K562 (cell line): Measurements from ENCODE around the gene GPR35. TPM values are rescaled to one million over a fixed set of nuclear protein-coding genes. Genes with fewer than 3 reads are reported as not detected.

Experiments used
- ATAC-seq: fragments of 200-7000 bp; cut with Tn5 transposase; 3 replicates; pipeline ENCODE4 v1.9.1; 2020; ENCODE audit warnings: moderate library complexity
- BruUV-seq: library from RNA; stranded (reverse); fragments of 400-500 nt; replicated peaks from 2 replicates; lab custom pipeline; 2021; lab: Mats Ljungman, UMichigan
- CTCF ChIA-PET: fragments of 300-600 bp; formaldehyde crosslinking; extraction: SDS; loops from one replicate; lab custom pipeline; 2021; ENCODE audit warnings: low intra/inter-chr PET ratio; lab: Yijun Ruan, JAX
- POLR2A ChIA-PET: fragments of 300-600, 350-650 bp; sonication (Branson Sonifier 250); formaldehyde crosslinking; extraction: SDS; loops from one replicate; lab custom pipeline; 2021; ENCODE audit warnings: antibody characterized with exemption, inconsistent platforms; lab: Yijun Ruan, JAX
- DNase-seq, 4 experiments: peaks; one replicate each; pipeline versions ENCODE4 v3.0.0 to v3.0.0-alpha.2; 2011 to 2018; ENCODE audit warnings: low spot score in 3 of 4, mixed read lengths in 3 of 4; ENCODE audit errors: extremely low read depth in 1 of 4
- FAIRE-seq: peaks from 2 replicates; lab custom pipeline; 2011; peaks lifted over from hg19 to GRCh38; lab: Jason Lieb, UNC
- H2AFZ ChIP-seq: 2 replicates; pipeline ENCODE4 v1.6.0; 2011; ENCODE audit warnings: low read depth, low read length, control low read depth, inconsistent platforms
- H3K27ac ChIP-seq: fragments of 200-600 bp; 3 replicates; pipeline ENCODE4 v1.8.0; 2011; ENCODE audit warnings: low read depth, mild to moderate bottlenecking, control low read depth, inconsistent platforms, low read length, moderate library complexity, mixed read lengths; ENCODE audit errors: extremely low read depth
- H3K27me3 ChIP-seq, 2 experiments: fragments of 300-600 bp in 1 of 2; 2 replicates in 1 of 2; 3 replicates in 1 of 2; pipeline versions ENCODE4 v1.6.0 to v1.8.0; 2011; ENCODE audit warnings: inconsistent platforms in 2 of 2, low read length in 2 of 2, mild to moderate bottlenecking in 1 of 2, mixed read lengths in 1 of 2, moderate library complexity in 1 of 2; ENCODE audit not compliant: control insufficient read depth in 2 of 2, insufficient read depth in 2 of 2
- H3K36me3 ChIP-seq: fragments of 300-600 bp; 3 replicates; pipeline ENCODE4 v1.8.0; 2011; ENCODE audit warnings: mild to moderate bottlenecking, low read length, inconsistent platforms; ENCODE audit not compliant: control insufficient read depth, insufficient read depth
- H3K4me1 ChIP-seq, 2 experiments: fragments of 200-600 bp in 1 of 2; replicated peaks in 1 of 2; 2 replicates in 1 of 2; 3 replicates in 1 of 2; pipeline versions ENCODE4 v1.5.1 to v1.8.0; 2011; ENCODE audit warnings: inconsistent platforms in 2 of 2, low read length in 2 of 2, mild to moderate bottlenecking in 1 of 2, mixed read lengths in 1 of 2, moderate library complexity in 1 of 2; ENCODE audit not compliant: control insufficient read depth in 2 of 2, insufficient read depth in 2 of 2
- H3K4me2 ChIP-seq: 2 replicates; pipeline ENCODE4 v1.6.1; 2011; ENCODE audit warnings: low read length, control low read depth, inconsistent platforms, mixed read lengths; ENCODE audit not compliant: insufficient read depth
- H3K4me3 ChIP-seq: fragments of 200-600 bp; sonication (generic), shearing (Covaris generic); 2 replicates; pipeline ENCODE4 v1.5.1; 2016; ENCODE audit warnings: control low read depth, inconsistent platforms
- H3K79me2 ChIP-seq: fragments of 200-600 bp; 3 replicates; pipeline ENCODE4 v1.8.0; 2011; ENCODE audit warnings: low read length, inconsistent platforms; ENCODE audit not compliant: control insufficient read depth, insufficient read depth
- H3K9ac ChIP-seq, 2 experiments: 2 replicates each; pipeline versions ENCODE4 v1.6.0 to v1.6.1; 2011; ENCODE audit warnings: low read depth in 2 of 2, low read length in 2 of 2, control low read depth in 1 of 2, inconsistent platforms in 1 of 2, mild to moderate bottlenecking in 1 of 2, mixed read lengths in 1 of 2; ENCODE audit not compliant: insufficient read depth in 1 of 2
- H3K9me1 ChIP-seq: one replicate; pipeline ENCODE4 v1.6.0; 2011; ENCODE audit warnings: inconsistent platforms, mild to moderate bottlenecking, low read length, moderate library complexity; ENCODE audit not compliant: control insufficient read depth, insufficient read depth
- H3K9me3 ChIP-seq: replicated peaks from 2 replicates; pipeline ENCODE4 v1.5.1; 2011; ENCODE audit warnings: low read depth, low read length, inconsistent platforms; ENCODE audit not compliant: control insufficient read depth, insufficient read depth
- H4K20me1 ChIP-seq: replicated peaks from 2 replicates; pipeline ENCODE4 v1.6.1; 2011; ENCODE audit warnings: low read length, inconsistent platforms, mixed read lengths; ENCODE audit not compliant: control insufficient read depth, insufficient read depth
- ARID1B ChIP-seq: fragments of 450-650 bp; IDR thresholded peaks from 2 replicates; pipeline ENCODE4 v1.6.1; 2016; ENCODE audit warnings: antibody characterized with exemption, mild to moderate bottlenecking, inconsistent platforms
- CCNT2 ChIP-seq: IDR thresholded peaks from 2 replicates; pipeline ENCODE4 v1.6.1; 2011; ENCODE audit warnings: borderline replicate concordance, low read depth, mild to moderate bottlenecking, moderate library complexity, mixed read lengths, low read length; ENCODE audit not compliant: insufficient read length; ENCODE audit errors: extremely low read depth
- GATAD2B ChIP-seq: fragments of 450-650 bp; IDR thresholded peaks from 2 replicates; pipeline ENCODE4 v1.6.1; 2017; ENCODE audit warnings: mild to moderate bottlenecking, borderline replicate concordance
- ZNF695 ChIP-seq: fragments of 450-650 bp; formaldehyde crosslinking; IDR thresholded peaks from 2 replicates; pipeline ENCODE4 v1.4.0; 2020; ENCODE audit warnings: mild to moderate bottlenecking, moderate library complexity
- WGBS: fragments of 100-300 bp; shearing (Covaris generic); methylation state at CpG from one replicate; pipeline ENCODE4 v1.1.6; 2016; ENCODE audit warnings: low coverage, mixed read lengths; ENCODE audit not compliant: insufficient coverage; ENCODE audit errors: missing lambda C conversion rate; 5-methylcytosine and 5-hydroxymethylcytosine counted together
- in situ Hi-C: fragments of 300-500 bp; cut with MboI; formaldehyde crosslinking; loops from 4 replicates; pipeline ENCODE4 v1.15.0; 2018; ENCODE audit warnings: inconsistent platforms, mixed read lengths
- intact Hi-C: fragments of 100-400 bp; cut with micrococcal nuclease; formaldehyde crosslinking; loops from 2 replicates; pipeline ENCODE4 v1.14.2; 2022
- polyA plus RNA-seq, 8 experiments: library from polyadenylated mRNA; depleted of rRNA in 4 of 8; stranded (reverse) in 5 of 8; unstranded in 3 of 8; fragments of >200 nt; fragmentation: Nextera tagmentation in 2 of 8; fragmentation: Illumina TruSeq in 1 of 8; extraction: Ambion mirVana in 2 of 8; extraction: Trizol in 1 of 8; gene quantifications; 2 replicates each; pipeline versions ENCODE4 v1.2.1 to v1.2.3, GENCODE V29; 2011 to 2014; ENCODE audit warnings: inconsistent platforms in 1 of 8, missing spikeins in 1 of 8
- total RNA-seq, 7 experiments: library from RNA; depleted of rRNA in 6 of 7; stranded (reverse); fragments of >200 nt in 6 of 7; fragmentation: Illumina TruSeq in 2 of 7; extraction: Trizol in 2 of 7; gene quantifications; 2 replicates each; pipeline versions ENCODE4 v1.2.1 to v1.2.3, GENCODE V29; 2011 to 2021; ENCODE audit warnings: low replicate concordance in 1 of 7
- TF ChIP-seq, protein P1 (sequence below): fragments of 450-650 bp; IDR thresholded peaks from 2 replicates; pipeline ENCODE4 v1.6.1; 2016; ENCODE audit warnings: low read depth
- TF ChIP-seq, protein P2 (sequence below): IDR thresholded peaks from 2 replicates; pipeline ENCODE4 v1.6.1; 2016; ENCODE audit warnings: missing genetic modification characterization, missing compliant biosample characterization

The GPR35 gene
- total and polyA plus RNA-seq, 9 of the 15 experiments (the other 6 are each of a cell fraction or from before 2014, with no cell fraction given): 0.04 to 0.50 (median 0.29) TPM; not detected in 3

DNA sequence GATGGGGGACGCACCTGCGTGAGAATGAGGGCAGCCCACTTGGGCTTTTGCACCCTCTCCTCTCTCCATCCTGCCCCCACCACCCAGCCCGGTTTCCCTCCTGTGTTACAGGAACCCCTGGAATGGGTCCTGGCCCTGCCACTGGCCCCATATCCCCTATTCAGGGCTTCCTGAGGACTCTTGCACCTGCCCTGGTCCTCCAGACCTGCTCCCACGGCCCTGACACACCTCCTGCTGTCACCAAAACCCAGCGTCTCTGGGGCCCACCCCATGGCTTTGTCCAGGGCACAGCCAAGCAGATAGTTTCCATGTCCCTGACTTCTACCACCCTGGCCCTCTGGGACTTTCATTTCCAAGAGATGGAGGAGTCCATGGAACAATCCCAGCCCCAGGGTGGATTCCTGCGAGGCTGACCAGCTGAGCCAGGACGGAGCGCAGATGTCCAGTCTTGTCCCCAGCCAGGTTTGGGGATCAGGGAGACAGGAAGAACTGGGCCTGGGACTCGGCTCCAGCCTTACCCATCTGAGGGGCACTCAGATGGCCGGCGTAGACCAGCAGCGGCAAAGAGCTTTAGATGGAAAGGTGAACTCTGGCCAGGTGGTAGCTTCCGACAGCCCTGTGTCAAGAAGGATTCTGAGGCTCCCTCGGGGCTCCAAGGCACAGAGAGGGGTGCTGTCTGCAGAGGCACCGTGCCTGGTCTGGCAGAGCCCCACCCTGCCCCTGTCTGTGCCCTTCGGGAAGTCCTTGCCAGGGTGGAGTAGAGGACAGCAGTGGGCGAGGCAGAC, 12.0 kb downstream of the GPR35 start:
- Histone ChIP-seq H3K36me3 (no peaks in the 10 kb centered on the region), H2AFZ (no peak overlapping the region), H3K9me1 (no peaks in the 10 kb centered on the region), H3K4me3 (no peak overlapping the region), H3K4me2 (no peak overlapping the region), H3K9ac (no peak overlapping the region), H4K20me1 (no peaks in the 10 kb centered on the region), H3K27ac (no peak overlapping the region), H3K4me1 (no peaks in the 10 kb centered on the region), H3K9me3 (0 out of 2 replicates have a peak, but pooled peaks cover 1% of the 10 kb centered on the region), H3K79me2 (no peaks in the 10 kb centered on the region), H3K27me3 (peaks cover 3 to 18% of the 10 kb centered on the region in 2 experiments; a peak in 3 of 5 replicates)
- no TSS peak for BruUV-seq
- intact Hi-C loops: no loop called here
- TF ChIP-seq ZNF695: no peak
- TF ChIP-seq, protein P1, sequence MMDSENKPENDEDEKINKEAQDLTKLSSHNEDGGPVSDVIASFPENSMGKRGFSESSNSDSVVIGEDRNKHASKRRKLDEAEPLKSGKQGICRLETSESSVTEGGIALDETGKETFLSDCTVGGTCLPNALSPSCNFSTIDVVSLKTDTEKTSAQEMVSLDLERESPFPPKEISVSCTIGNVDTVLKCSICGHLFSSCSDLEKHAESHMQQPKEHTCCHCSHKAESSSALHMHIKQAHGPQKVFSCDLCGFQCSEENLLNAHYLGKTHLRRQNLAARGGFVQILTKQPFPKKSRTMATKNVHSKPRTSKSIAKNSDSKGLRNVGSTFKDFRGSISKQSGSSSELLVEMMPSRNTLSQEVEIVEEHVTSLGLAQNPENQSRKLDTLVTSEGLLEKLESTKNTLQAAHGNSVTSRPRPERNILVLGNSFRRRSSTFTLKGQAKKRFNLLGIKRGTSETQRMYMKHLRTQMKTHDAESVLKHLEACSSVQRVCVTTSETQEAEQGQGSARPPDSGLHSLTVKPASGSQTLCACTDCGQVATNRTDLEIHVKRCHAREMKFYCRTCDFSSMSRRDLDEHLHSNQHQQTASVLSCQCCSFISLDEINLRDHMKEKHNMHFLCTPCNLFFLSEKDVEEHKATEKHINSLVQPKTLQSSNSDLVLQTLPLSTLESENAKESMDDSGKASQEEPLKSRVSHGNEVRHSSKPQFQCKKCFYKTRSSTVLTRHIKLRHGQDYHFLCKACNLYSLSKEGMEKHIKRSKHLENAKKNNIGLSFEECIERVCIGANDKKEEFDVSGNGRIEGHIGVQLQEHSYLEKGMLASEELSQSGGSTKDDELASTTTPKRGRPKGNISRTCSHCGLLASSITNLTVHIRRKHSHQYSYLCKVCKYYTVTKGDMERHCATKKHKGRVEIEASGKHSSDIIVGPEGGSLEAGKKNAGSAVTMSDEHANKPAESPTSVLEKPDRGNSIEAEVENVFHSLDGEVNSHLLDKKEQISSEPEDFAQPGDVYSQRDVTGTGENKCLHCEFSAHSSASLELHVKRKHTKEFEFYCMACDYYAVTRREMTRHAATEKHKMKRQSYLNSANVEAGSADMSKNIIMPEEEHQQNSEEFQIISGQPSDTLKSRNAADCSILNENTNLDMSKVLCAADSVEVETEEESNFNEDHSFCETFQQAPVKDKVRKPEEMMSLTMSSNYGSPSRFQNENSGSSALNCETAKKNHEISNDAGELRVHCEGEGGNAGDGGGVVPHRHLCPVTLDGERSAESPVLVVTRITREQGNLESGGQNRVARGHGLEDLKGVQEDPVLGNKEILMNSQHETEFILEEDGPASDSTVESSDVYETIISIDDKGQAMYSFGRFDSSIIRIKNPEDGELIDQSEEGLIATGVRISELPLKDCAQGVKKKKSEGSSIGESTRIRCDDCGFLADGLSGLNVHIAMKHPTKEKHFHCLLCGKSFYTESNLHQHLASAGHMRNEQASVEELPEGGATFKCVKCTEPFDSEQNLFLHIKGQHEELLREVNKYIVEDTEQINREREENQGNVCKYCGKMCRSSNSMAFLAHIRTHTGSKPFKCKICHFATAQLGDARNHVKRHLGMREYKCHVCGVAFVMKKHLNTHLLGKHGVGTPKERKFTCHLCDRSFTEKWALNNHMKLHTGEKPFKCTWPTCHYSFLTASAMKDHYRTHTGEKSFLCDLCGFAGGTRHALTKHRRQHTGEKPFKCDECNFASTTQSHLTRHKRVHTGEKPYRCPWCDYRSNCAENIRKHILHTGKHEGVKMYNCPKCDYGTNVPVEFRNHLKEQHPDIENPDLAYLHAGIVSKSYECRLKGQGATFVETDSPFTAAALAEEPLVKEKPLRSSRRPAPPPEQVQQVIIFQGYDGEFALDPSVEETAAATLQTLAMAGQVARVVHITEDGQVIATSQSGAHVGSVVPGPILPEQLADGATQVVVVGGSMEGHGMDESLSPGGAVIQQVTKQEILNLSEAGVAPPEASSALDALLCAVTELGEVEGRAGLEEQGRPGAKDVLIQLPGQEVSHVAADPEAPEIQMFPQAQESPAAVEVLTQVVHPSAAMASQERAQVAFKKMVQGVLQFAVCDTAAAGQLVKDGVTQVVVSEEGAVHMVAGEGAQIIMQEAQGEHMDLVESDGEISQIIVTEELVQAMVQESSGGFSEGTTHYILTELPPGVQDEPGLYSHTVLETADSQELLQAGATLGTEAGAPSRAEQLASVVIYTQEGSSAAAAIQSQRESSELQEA: no peak
- TF ChIP-seq, protein P2, sequence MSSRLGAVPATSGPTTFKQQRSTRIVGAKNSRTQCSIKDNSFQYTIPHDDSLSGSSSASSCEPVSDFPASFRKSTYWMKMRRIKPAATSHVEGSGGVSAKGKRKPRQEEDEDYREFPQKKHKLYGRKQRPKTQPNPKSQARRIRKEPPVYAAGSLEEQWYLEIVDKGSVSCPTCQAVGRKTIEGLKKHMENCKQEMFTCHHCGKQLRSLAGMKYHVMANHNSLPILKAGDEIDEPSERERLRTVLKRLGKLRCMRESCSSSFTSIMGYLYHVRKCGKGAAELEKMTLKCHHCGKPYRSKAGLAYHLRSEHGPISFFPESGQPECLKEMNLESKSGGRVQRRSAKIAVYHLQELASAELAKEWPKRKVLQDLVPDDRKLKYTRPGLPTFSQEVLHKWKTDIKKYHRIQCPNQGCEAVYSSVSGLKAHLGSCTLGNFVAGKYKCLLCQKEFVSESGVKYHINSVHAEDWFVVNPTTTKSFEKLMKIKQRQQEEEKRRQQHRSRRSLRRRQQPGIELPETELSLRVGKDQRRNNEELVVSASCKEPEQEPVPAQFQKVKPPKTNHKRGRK (tag): no peak
- TF ChIP-seq GATAD2B: no peak
- TF ChIP-seq ARID1B: no peak
- TF ChIP-seq CCNT2: no peak
- DNase-seq (no peak), ATAC-seq (no peak), FAIRE-seq (no peak)
- WGBS: 5% methylated on average over 13 of the region's 17 CpGs
- ChIA-PET CTCF (no interaction called here), POLR2A (no interaction called here)
- in situ Hi-C loops: no loop called here
